ENCODE measurements around the gene NOTUM. TPM values are rescaled to one million over a fixed set of nuclear protein-coding genes. Genes with fewer than 3 reads are reported as not detected.

NOTUM gene
- total and polyA plus RNA-seq, 2 donors (not counting 1 experiment from before 2014, with no cell fraction given), result 0.02 to 0.50 TPM

GRCh38 chr17:81926451-81927151 is 34.4 kb downstream of the NOTUM start:
- TF ChIP-seq EZH2 (IDR thresholded peaks at IDR 0.05; ENCODE audit: low read length, missing control alignments), result no peak
- TF ChIP-seq, protein P1, sequence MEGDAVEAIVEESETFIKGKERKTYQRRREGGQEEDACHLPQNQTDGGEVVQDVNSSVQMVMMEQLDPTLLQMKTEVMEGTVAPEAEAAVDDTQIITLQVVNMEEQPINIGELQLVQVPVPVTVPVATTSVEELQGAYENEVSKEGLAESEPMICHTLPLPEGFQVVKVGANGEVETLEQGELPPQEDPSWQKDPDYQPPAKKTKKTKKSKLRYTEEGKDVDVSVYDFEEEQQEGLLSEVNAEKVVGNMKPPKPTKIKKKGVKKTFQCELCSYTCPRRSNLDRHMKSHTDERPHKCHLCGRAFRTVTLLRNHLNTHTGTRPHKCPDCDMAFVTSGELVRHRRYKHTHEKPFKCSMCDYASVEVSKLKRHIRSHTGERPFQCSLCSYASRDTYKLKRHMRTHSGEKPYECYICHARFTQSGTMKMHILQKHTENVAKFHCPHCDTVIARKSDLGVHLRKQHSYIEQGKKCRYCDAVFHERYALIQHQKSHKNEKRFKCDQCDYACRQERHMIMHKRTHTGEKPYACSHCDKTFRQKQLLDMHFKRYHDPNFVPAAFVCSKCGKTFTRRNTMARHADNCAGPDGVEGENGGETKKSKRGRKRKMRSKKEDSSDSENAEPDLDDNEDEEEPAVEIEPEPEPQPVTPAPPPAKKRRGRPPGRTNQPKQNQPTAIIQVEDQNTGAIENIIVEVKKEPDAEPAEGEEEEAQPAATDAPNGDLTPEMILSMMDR (conservative IDR thresholded peaks at IDR 0.05 in 1 of 2, IDR thresholded peaks at IDR 0.05 in 1 of 2; ENCODE audit: low read depth in 1 of 2, low read length in 2 of 2), result no peak
- H3K79me2 ChIP-seq (ENCODE audit: control insufficient read depth, insufficient read depth, low read length), result peaks cover 48% of the 10 kb centered on the region
- H3K4me1 ChIP-seq (ENCODE audit: control insufficient read depth, extremely low read depth, insufficient read depth, low read length), result peaks cover 23% of the 10 kb centered on the region
- H2AFZ ChIP-seq (ENCODE audit: low read length), result no peak overlapping the region
- peak; percentile 82 for DNase-seq (ENCODE audit: low read depth in 2 of 2)
- peak overlapping the region; percentile 98 for H3K4me2 ChIP-seq (ENCODE audit: extremely low read depth, insufficient read depth, low read length)
- peak overlapping the region; percentile 67 to 91 (median 77) for H3K4me3 ChIP-seq (replicated peaks in 1 of 4; ENCODE audit: control extremely low read depth in 1 of 4, insufficient read depth in 1 of 4, low read depth in 3 of 4, low read length in 4 of 4)
- H3K27me3 ChIP-seq (ENCODE audit: control insufficient read depth, insufficient read depth, low read length), result no peaks in the 10 kb centered on the region
- H4K20me1 ChIP-seq (ENCODE audit: control insufficient read depth, extremely low read depth, insufficient read depth, low read length), result no peaks in the 10 kb centered on the region
- peak overlapping the region; percentile 92 for H3K27ac ChIP-seq (ENCODE audit: insufficient read depth, low read length)
- peak overlapping the region; percentile 92 for H3K9ac ChIP-seq (ENCODE audit: insufficient read depth, low read length)
- H3K36me3 ChIP-seq (ENCODE audit: control insufficient read depth, insufficient read depth, low read length), result peaks cover 14% of the 10 kb centered on the region
- no peaks in the 10 kb centered on the region for H3K9me3 ChIP-seq (ENCODE audit: control insufficient read depth, insufficient read depth, low read depth, low read length)

DNA sequence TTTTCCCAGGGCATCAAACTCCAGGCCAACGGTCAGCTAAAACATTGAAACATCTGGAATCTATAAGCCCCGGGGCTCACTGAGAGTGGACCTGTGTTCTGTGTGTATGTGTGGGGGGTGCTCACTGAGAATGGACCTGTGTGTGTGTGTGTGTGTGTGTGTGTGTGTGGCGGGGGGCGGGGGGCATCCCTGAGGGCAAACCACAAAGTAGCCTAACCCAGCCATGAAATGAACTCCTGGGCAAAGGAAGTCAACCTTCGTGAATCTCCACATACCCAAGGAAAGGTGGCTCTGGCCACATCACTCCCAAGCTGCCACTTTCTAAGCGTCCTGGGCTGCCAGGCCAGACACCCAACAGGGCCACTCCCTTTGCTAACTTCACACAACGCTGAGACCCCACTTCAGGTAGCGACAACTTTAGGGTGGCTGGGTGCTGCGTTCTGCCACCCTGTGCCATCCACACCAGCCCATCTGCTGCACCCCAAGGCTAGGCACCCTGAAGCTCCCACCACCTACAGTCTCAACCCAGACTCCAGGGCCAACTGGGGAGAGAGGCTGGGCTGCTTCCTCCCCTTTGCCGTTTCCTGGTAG is 35.0 kb downstream of the NOTUM start:
- peaks cover 52% of the 10 kb centered on the region for H3K79me2 ChIP-seq (ENCODE audit: control insufficient read depth, insufficient read depth, low read length)
- peak overlapping the region; percentile 67 to 91 (median 77) for H3K4me3 ChIP-seq (replicated peaks in 1 of 4; ENCODE audit: control extremely low read depth in 1 of 4, insufficient read depth in 1 of 4, low read depth in 3 of 4, low read length in 4 of 4)
- peak overlapping the region; percentile 92 for H3K9ac ChIP-seq (ENCODE audit: insufficient read depth, low read length)
- H3K9me3 ChIP-seq (ENCODE audit: control insufficient read depth, insufficient read depth, low read depth, low read length), result no peaks in the 10 kb centered on the region
- H3K27me3 ChIP-seq (ENCODE audit: control insufficient read depth, insufficient read depth, low read length), result no peaks in the 10 kb centered on the region
- peaks cover 27% of the 10 kb centered on the region for H3K4me1 ChIP-seq (ENCODE audit: control insufficient read depth, extremely low read depth, insufficient read depth, low read length)
- peak overlapping the region; percentile 92 for H3K27ac ChIP-seq (ENCODE audit: insufficient read depth, low read length)
- peak overlapping the region; percentile 98 for H3K4me2 ChIP-seq (ENCODE audit: extremely low read depth, insufficient read depth, low read length)
- H4K20me1 ChIP-seq (ENCODE audit: control insufficient read depth, extremely low read depth, insufficient read depth, low read length), result no peaks in the 10 kb centered on the region
- H3K36me3 ChIP-seq (ENCODE audit: control insufficient read depth, insufficient read depth, low read length), result peaks cover 17% of the 10 kb centered on the region
- TF ChIP-seq, protein P1 (conservative IDR thresholded peaks at IDR 0.05 in 1 of 2, IDR thresholded peaks at IDR 0.05 in 1 of 2; ENCODE audit: low read depth in 1 of 2, low read length in 2 of 2), result no peak
- no peak for TF ChIP-seq EZH2 (IDR thresholded peaks at IDR 0.05; ENCODE audit: low read length, missing control alignments)
- DNase-seq (ENCODE audit: low read depth in 2 of 2), result no peak
- H2AFZ ChIP-seq (ENCODE audit: low read length), result no peak overlapping the region

DNA sequence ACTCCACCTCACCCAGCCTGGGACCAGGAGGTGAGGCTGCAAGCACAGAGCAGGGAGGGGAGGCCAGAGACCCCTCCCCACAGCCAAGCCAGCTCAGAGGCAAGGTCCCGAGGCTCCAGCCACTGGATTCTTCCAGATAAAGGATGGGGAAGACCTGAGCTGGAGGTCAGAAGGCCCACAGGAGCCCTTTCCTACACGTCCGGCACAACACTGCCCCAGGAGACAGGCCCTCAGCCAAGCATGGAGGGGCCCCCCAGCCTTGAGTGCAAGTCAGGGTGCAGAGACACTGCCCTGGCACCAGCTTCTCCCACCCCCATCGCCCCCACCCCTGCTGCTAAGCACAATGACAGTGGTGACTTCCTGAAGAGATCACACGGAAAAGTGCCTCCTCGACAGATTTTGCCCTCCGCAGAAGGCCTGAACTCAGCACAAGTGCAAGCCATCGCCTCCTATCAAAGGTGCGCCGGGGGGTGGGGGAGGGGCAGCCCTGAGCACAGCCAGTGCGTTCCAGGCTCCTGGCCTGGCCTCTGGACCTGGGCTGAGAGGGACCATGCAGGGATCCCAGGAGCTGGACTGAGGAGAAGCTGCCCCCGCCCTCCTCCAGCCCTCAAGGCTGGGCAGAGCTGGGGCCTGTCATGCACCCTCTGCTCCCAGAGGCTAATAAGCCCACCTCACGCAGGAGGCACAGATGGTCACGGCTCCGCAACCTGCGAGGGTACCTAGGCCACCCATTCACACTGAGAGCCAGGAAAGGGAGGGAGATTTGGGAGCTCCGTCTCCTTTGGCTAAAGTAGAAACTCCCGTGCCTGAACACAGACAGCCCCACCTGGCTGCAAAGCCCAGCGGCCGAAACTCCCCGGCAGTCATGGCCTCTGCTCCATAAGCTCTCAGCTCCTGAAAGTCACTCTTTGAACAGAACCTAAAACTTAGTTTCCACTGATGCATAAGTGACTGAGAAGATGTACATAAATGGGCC is 36.1 kb downstream of the NOTUM start:
- Histone ChIP-seq H3K36me3 (ENCODE audit: control insufficient read depth, insufficient read depth, low read length) (peaks cover 22% of the 10 kb centered on the region), H3K4me2 (ENCODE audit: extremely low read depth, insufficient read depth, low read length) (no peak overlapping the region), H3K9ac (ENCODE audit: insufficient read depth, low read length) (no peak overlapping the region), H3K27ac (ENCODE audit: insufficient read depth, low read length) (no peak overlapping the region), H3K79me2 (ENCODE audit: control insufficient read depth, insufficient read depth, low read length) (peaks cover 63% of the 10 kb centered on the region), H4K20me1 (ENCODE audit: control insufficient read depth, extremely low read depth, insufficient read depth, low read length) (no peaks in the 10 kb centered on the region), H3K4me3 (replicated peaks in 1 of 4; ENCODE audit: control extremely low read depth in 1 of 4, insufficient read depth in 1 of 4, low read depth in 3 of 4, low read length in 4 of 4) (peak overlapping the region in 1 of 4 experiments; percentile 54), H2AFZ (ENCODE audit: low read length) (no peak overlapping the region), H3K9me3 (ENCODE audit: control insufficient read depth, insufficient read depth, low read depth, low read length) (no peaks in the 10 kb centered on the region), H3K4me1 (ENCODE audit: control insufficient read depth, extremely low read depth, insufficient read depth, low read length) (peaks cover 28% of the 10 kb centered on the region), H3K27me3 (ENCODE audit: control insufficient read depth, insufficient read depth, low read length) (no peaks in the 10 kb centered on the region)
- no peak for TF ChIP-seq EZH2 (IDR thresholded peaks at IDR 0.05; ENCODE audit: low read length, missing control alignments)
- TF ChIP-seq, protein P1 (conservative IDR thresholded peaks at IDR 0.05 in 1 of 2, IDR thresholded peaks at IDR 0.05 in 1 of 2; ENCODE audit: low read depth in 1 of 2, low read length in 2 of 2), result no peak
- no peak for DNase-seq (ENCODE audit: low read depth in 2 of 2)
